Astrocyte of the cerebellum (primary cell): ENCODE results near the gene A2M.

Experiments
- DNase-seq: peaks from one replicate; pipeline ENCODE4 v3.0.0-alpha.2; 2011; ENCODE audit warnings: low read depth
- H3K4me3 ChIP-seq: 2 replicates; pipeline ENCODE4 v1.5.1; 2011; ENCODE audit warnings: mild to moderate bottlenecking, low read depth, low read length, moderate library complexity
- in situ Hi-C: cut with HindIII; loops from 2 replicates; pipeline ENCODE4 v1.10.0; 2017; ENCODE audit warnings: low sequenced_read_pairs
- TF ChIP-seq, protein P1 (sequence below): IDR thresholded peaks from 2 replicates; pipeline ENCODE4 v1.5.1; 2012; ENCODE audit warnings: low read length, low read depth, moderate library complexity, mild to moderate bottlenecking; ENCODE audit errors: missing control alignments

A2M gene

DNA sequence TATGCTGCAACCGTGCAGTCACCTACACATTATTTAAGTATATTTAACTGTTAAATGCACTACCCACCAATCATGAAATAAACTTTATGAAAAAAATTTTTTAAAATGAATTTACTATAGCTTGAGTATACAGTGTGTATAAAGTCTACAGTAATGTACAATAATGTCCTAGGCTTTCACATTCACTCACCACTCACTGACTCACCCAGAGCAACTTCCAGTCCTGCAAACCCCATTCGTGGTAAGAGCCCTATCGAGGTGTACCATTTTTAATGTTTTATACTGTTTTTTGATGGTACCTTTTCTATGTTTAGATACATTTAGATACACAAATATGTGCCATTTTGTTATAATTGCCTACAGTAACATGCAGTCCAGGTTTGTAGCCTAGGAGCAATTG lies 78.3 kb downstream of the A2M start:
- no peak overlapping the region for H3K4me3 ChIP-seq
- TF ChIP-seq, protein P1, sequence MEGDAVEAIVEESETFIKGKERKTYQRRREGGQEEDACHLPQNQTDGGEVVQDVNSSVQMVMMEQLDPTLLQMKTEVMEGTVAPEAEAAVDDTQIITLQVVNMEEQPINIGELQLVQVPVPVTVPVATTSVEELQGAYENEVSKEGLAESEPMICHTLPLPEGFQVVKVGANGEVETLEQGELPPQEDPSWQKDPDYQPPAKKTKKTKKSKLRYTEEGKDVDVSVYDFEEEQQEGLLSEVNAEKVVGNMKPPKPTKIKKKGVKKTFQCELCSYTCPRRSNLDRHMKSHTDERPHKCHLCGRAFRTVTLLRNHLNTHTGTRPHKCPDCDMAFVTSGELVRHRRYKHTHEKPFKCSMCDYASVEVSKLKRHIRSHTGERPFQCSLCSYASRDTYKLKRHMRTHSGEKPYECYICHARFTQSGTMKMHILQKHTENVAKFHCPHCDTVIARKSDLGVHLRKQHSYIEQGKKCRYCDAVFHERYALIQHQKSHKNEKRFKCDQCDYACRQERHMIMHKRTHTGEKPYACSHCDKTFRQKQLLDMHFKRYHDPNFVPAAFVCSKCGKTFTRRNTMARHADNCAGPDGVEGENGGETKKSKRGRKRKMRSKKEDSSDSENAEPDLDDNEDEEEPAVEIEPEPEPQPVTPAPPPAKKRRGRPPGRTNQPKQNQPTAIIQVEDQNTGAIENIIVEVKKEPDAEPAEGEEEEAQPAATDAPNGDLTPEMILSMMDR, result no peak
- DNase-seq, result no peak
- in situ Hi-C loops, result loop anchor here (5.0 kb wide), 1 partner anchor 75 kb away; no protein-coding TSS in a partner anchor

DNA sequence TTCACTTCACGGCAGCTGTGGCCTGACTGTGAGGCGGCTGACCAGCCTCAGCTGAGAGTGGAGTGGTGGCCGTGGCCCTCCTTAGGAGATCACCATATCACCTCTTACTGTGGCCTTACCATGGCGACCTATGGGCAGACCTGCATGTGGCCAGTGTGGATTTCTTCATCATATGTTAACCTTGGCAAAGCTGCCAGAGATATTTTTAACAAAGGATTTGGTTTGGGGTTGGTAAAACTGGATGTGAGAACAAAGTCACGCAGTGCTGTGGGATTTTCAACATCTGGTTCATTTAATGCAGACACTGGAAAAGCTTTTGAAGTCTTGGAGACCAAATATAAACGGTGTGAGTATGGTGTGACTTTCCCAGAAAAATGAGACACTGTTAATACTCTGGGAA lies 79.5 kb downstream of the A2M start:
- in situ Hi-C loops, result loop anchor here (5.0 kb wide), 1 partner anchor 74 kb away; no protein-coding TSS in a partner anchor

DNA sequence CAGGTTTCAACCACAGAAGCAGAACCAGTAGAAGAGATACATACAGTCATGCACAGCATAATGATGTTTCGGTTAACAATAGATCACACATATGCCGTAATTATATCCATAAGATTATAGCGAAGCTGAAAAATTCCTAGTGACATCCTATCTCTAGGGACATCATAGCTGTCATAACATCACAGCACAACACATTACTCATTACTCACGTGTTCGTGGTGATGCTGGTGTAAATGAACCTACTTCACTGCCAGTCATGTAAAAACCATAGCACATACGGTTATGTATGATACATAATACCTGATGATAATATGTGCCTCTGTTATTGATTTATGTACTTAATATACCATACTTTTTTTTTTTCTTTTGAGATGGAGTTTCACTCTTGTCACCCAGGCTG lies 81.6 kb downstream of the A2M start:
- in situ Hi-C loops, result no loop called here
- no peak overlapping the region for H3K4me3 ChIP-seq
- DNase-seq, result no peak
- TF ChIP-seq, protein P1, result no peak

More for the DNA sequence above, 79.5 kb downstream of the A2M start:
- H3K4me3 ChIP-seq, result no peak overlapping the region
- TF ChIP-seq, protein P1, result no peak
- DNase-seq, result no peak

DNA sequence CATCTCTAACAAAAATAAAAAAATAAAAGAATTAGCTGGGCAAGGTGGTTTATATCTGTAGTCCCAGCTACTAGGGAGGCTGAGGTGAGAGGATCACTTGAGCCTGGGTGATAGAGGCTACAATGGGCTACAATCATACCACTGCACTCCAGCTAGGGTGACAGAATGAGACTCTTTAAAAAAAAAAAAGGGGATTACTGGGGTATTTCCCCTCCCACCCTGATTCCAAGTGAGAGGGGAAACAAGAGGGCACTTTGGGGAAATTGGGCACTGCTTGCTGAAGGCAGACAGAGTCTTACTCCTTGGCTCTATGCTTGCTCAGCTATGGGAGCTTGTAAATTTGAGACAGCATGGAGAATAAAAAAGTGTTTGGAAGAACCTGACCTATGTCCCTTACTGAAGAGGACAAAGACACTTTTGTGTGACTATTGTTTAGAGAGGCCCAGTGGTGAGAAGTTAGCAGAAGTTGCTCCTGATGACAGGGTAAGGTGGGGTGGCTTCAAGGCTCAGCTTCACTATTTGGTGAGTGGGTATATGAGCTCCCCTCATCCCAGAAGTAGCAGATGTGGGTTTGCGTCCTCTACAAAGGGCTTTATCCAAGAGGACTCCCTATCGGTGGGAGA lies 82.3 kb downstream of the A2M start:
- H3K4me3 ChIP-seq, result no peak overlapping the region
- TF ChIP-seq, protein P1, result no peak
- no peak for DNase-seq
- in situ Hi-C loops, result no loop called here

DNA sequence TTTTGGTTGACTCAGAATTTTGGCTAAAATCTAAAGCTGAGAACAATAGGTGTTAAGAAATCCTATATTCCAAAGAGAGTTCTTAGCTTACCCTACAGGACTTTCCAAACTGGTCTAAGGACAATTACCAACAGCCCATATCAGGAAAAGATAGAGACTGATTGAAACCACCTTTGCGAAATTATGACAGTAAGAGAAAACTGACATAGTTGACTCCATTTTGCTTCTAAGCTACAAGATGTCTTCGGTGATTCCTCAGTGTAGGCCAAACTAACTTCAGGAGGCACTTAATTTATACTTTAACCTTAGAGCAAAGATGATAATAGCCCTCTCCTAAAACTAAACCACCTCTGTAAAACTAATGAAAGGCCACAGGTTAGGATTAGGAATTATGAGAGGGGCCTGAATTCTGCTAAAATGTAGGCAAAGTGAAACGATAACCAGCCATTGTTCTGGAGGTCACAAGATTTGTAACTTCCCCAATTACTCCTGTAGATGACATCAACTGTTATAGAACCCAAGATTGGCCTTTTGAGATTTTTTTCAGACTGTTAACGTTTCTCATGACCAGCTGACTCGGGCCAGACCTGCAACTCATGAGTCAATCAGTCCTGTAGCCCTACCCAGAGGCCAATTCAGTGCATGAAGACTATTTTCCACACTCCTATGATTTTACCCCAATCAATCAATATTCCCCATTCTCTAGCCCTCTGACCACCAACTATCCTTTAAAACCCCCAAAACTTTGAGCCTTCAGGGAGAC lies 83.3 kb downstream of the A2M start:
- in situ Hi-C loops, result no loop called here
- DNase-seq, result no peak
- TF ChIP-seq, protein P1, result no peak

DNA sequence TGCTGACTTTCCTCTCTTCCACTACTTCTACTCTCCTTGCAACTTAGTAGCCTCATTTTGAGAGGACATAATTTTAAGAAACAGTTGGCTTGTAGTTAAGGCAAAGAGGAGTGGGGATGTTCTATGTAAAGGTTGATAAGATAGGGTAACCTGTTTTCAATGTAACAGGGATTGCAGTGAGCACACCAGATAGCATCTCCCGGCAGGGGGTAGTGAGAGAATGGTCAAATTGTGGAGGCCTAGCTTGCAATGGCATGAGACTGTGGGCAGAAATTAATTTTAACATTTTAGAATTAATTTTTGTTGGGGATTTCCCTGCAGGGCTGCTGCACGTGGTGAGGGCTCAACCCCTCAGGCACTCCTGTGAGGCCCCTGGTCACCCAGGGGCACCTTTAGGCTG lies 84.9 kb downstream of the A2M start:
- no peak for DNase-seq
- TF ChIP-seq, protein P1, result no peak
- in situ Hi-C loops, result no loop called here
- H3K4me3 ChIP-seq, result no peak overlapping the region

More for the DNA sequence above, 83.3 kb downstream of the A2M start:
- no peak overlapping the region for H3K4me3 ChIP-seq
